Stimulated activated CD4-positive, alpha-beta T cell treated with anti-CD3 and anti-CD28 coated beads, Interleukin-15, amount 100 ng/mL, for 48 hours (primary cell): ENCODE measurements around the gene PNMA1.

Experiments used
- DNase-seq, 2 donors: peaks; one replicate each; pipeline ENCODE4 v3.0.0-alpha.2; 2020; ENCODE audit warnings: low read depth in 2 of 2

Gene PNMA1

GRCh38 chr14:73666583-73666982 lies 47.6 kb downstream of the PNMA1 start:
- DNase-seq, result no peak

- no peak for DNase-seq
These were observed 49.1 kb downstream of the PNMA1 start for GRCh38 chr14:73665130-73665529.

GRCh38 chr14:73663548-73664212 lies 50.5 kb downstream of the PNMA1 start:
- DNase-seq, result no peak

GRCh38 chr14:73662487-73662943 lies 51.7 kb downstream of the PNMA1 start:
- DNase-seq, result no peak

- DNase-seq, result no peak
These were observed 52.3 kb downstream of the PNMA1 start for GRCh38 chr14:73661872-73662271.
